ENCODE measurements around the gene HOTAIR.

DNA sequence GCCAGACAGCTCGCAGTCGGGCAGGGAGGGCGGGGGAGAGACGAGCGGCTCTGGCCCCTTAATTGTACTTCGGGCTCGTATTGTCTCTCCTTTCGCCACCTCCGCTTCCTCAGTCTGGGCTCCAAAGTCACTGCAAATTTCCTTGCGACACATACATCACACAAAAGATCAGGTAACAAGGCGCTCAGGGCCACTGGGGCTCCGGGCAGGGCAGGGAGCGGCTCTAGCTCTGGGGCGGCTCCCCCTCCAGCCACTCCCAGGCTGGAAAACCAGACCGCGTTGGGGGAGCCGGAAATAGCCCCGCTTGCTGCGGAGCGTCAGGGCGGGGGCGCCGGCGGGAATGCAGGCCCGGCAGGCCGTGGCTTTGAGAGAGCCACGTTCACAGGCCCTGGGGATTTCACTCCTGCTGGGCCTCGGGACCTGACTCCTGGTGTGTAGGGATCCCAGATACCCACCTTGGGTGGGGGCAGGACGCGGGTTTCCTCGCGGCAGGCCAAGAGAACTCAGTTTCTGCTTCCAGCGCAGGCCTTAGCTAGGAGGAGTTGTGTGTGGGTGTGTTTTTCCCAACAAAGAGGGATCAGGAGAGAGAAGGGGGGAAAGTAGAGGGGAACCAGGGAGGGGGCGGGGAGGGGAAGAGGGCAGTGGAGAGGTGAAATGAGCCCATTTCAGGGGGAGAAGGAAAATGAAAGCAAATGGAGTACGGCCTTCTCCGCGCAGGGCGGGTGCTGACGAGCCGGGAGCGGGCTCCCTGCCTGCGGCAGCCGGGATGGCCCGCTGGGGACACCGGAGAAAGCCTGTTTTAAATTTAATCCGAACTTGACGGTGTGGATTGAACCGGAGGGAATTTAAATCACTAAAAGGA is 20.9 kb upstream of the HOTAIR start:
- TF ChIP-seq EHMT2 (IDR thresholded peaks at IDR 0.05; ENCODE audit: low read depth) (no peak), POLR2AphosphoS2 (conservative IDR thresholded peaks at IDR 0.05; ENCODE audit: low read length) (no peak), BHLHE40 (IDR thresholded peaks at IDR 0.05; ENCODE audit: low read depth, low read length) (no peak)

Data from A549 (cell line).